DMS153 (cell line): ENCODE data around the gene NID2.

Source experiments
- DNase-seq: peaks from one replicate; lab custom pipeline; 2025; lab: John Stamatoyannopoulos, UW

The NID2 gene

GRCh38 chr14:52052288-52052943, 16.4 kb downstream of the NID2 start:
- no peak for DNase-seq

GRCh38 chr14:52051871-52052270, 17.0 kb downstream of the NID2 start:
- no peak for DNase-seq

GRCh38 chr14:52051251-52051650, 17.6 kb downstream of the NID2 start:
- DNase-seq = no peak

- no peak for DNase-seq
Measured at GRCh38 chr14:52049721-52050588, 18.9 kb downstream of the NID2 start.

GRCh38 chr14:52049271-52049670, 19.6 kb downstream of the NID2 start:
- no peak for DNase-seq

GRCh38 chr14:52048641-52049204, 20.1 kb downstream of the NID2 start:
- no peak for DNase-seq

GRCh38 chr14:52048116-52048515, 20.7 kb downstream of the NID2 start:
- no peak for DNase-seq

- no peak for DNase-seq
Measured at GRCh38 chr14:52046376-52046917, 22.4 kb downstream of the NID2 start.

GRCh38 chr14:52044791-52045522, 23.9 kb downstream of the NID2 start:
- DNase-seq = no peak

- DNase-seq = peak; percentile 8
Measured at GRCh38 chr14:52043690-52044089, 25.2 kb downstream of the NID2 start.

GRCh38 chr14:52042371-52043289, 26.2 kb downstream of the NID2 start:
- DNase-seq = no peak

- DNase-seq = no peak
Measured at GRCh38 chr14:52040598-52040997, 28.3 kb downstream of the NID2 start.

- no peak for DNase-seq
Measured at GRCh38 chr14:52039124-52039815, 29.6 kb downstream of the NID2 start.

- no peak for DNase-seq
Measured at GRCh38 chr14:52033101-52033642, 35.7 kb downstream of the NID2 start.

- DNase-seq = no peak
Measured at GRCh38 chr14:52032204-52032801, 36.6 kb downstream of the NID2 start.

GRCh38 chr14:52031781-52032180, 37.1 kb downstream of the NID2 start:
- no peak for DNase-seq

- no peak for DNase-seq
Measured at GRCh38 chr14:52029881-52030280, 39.0 kb downstream of the NID2 start.

GRCh38 chr14:52026901-52027300, 42.0 kb downstream of the NID2 start:
- DNase-seq = no peak

GRCh38 chr14:52026017-52026660, 42.7 kb downstream of the NID2 start:
- DNase-seq = no peak
